Activated CD8-positive, alpha-beta memory T cell treated with anti-CD3 and anti-CD28 coated beads, Interleukin-2, amount 10 ng/mL, durations not matched to agents 7 days and 5 days (primary cell): ENCODE measurements around the gene PAX8. TPM values are rescaled to one million over a fixed set of nuclear protein-coding genes. Genes with fewer than 3 reads are reported as not detected.
A peak's percentile ranks its signal among the peaks of the same experiment; 100 is the strongest.

Experiments used
- ATAC-seq: fragments of 150-1000 bp; cut with Tn5 transposase; one replicate; pipeline ENCODE4 v1.10.0; 2021; ENCODE audit warnings: moderate library complexity
- CTCF ChIA-PET: fragments of 350-600 bp; sonication (Branson Sonifier 250); formaldehyde crosslinking; loops from one replicate; lab custom pipeline; 2021; ENCODE audit warnings: antibody characterized with exemption; lab: Charles Lee
- DNase-seq: peaks from one replicate; pipeline ENCODE4 v3.0.0-alpha.2; 2020
- H3K27ac Mint-ChIP-seq: one replicate; pipeline ENCODE4 v1.8.0; 2021; ENCODE audit warnings: mild to moderate bottlenecking, mixed read lengths
- H3K27me3 Mint-ChIP-seq: one replicate; pipeline ENCODE4 v1.8.0; 2021; ENCODE audit warnings: mixed read lengths
- H3K36me3 Mint-ChIP-seq: one replicate; pipeline ENCODE4 v1.8.0; 2021; ENCODE audit warnings: mild to moderate bottlenecking, mixed read lengths
- H3K4me1 Mint-ChIP-seq: one replicate; pipeline ENCODE4 v1.8.0; 2021; ENCODE audit warnings: mixed read lengths
- H3K4me3 Mint-ChIP-seq: one replicate; pipeline ENCODE4 v1.8.0; 2021; ENCODE audit warnings: mild to moderate bottlenecking, moderate library complexity, mixed read lengths
- H3K9me3 Mint-ChIP-seq: one replicate; pipeline ENCODE4 v1.8.0; 2022; ENCODE audit warnings: low read depth, mixed read lengths
- total RNA-seq, 2 experiments: library from RNA; stranded (reverse); gene quantifications; one replicate each; pipeline ENCODE4 v1.2.3, GENCODE V29; 2021

The PAX8 gene
- total RNA-seq, 2 experiments from 2014 or later: 1.6 to 2.1 TPM

GRCh38 chr2:113197347-113198047 is 81.2 kb downstream of the PAX8 start:
- ATAC-seq (no peak), DNase-seq (no peak)
- Mint-ChIP-seq H3K9me3 (no peaks in the 10 kb centered on the region), H3K36me3 (peaks cover 75% of the 10 kb centered on the region), H3K27ac (peak overlapping the region; percentile 78), H3K4me1 (peaks cover 58% of the 10 kb centered on the region), H3K4me3 (no peak overlapping the region), H3K27me3 (no peaks in the 10 kb centered on the region)
- CTCF ChIA-PET: interaction anchor here (1.0 to 15.9 kb wide), 10 partner anchors 19 to 193 kb away, joined by 3 to 329 read pairs (median 8); partner anchors contain the start of gene PSD4

GRCh38 chr2:113196839-113197238 is 81.9 kb downstream of the PAX8 start:
- Mint-ChIP-seq H3K4me3 (no peak overlapping the region), H3K36me3 (peaks cover 77% of the 10 kb centered on the region), H3K9me3 (no peaks in the 10 kb centered on the region), H3K4me1 (peaks cover 59% of the 10 kb centered on the region), H3K27ac (peak overlapping the region; percentile 78), H3K27me3 (no peaks in the 10 kb centered on the region)
- ATAC-seq (no peak), DNase-seq (no peak)
- CTCF ChIA-PET: interaction anchor here (0.6 to 15.9 kb wide), 5 partner anchors 19 to 194 kb away, joined by 3 to 329 read pairs (median 6); partner anchors contain the start of gene PSD4

- H3K9me3 Mint-ChIP-seq: no peaks in the 10 kb centered on the region
- peaks cover 78% of the 10 kb centered on the region for H3K36me3 Mint-ChIP-seq
- H3K4me3 Mint-ChIP-seq: no peak overlapping the region
- DNase-seq (no peak), ATAC-seq (no peak)
- H3K27ac Mint-ChIP-seq: peak overlapping the region; percentile 78
- H3K4me1 Mint-ChIP-seq: peaks cover 59% of the 10 kb centered on the region
- CTCF ChIA-PET: interaction anchor here (1.5 to 15.9 kb wide), 4 partner anchors 18 to 195 kb away, joined by 3 to 329 read pairs (median 92); partner anchors contain the start of gene PSD4
- no peaks in the 10 kb centered on the region for H3K27me3 Mint-ChIP-seq
Measured at GRCh38 chr2:113195923-113196501, 82.7 kb downstream of the PAX8 start.

- Mint-ChIP-seq H3K4me1 (peaks cover 73% of the 10 kb centered on the region), H3K9me3 (no peaks in the 10 kb centered on the region), H3K27me3 (no peaks in the 10 kb centered on the region), H3K4me3 (no peak overlapping the region), H3K27ac (peak overlapping the region; percentile 54), H3K36me3 (peaks cover 80% of the 10 kb centered on the region)
- ATAC-seq (no peak), DNase-seq (no peak)
- CTCF ChIA-PET: interaction anchor here (1.0 to 15.9 kb wide), 5 partner anchors 11 to 112 kb away, joined by 3 to 329 read pairs (median 3); no protein-coding TSS in a partner anchor
Measured at GRCh38 chr2:113192459-113193100, 86.1 kb downstream of the PAX8 start.

GRCh38 chr2:113190871-113191270 is 87.8 kb downstream of the PAX8 start:
- Mint-ChIP-seq H3K27ac (no peak overlapping the region), H3K9me3 (no peaks in the 10 kb centered on the region), H3K4me1 (peaks cover 72% of the 10 kb centered on the region), H3K27me3 (no peaks in the 10 kb centered on the region), H3K36me3 (peaks cover 73% of the 10 kb centered on the region), H3K4me3 (no peak overlapping the region)
- DNase-seq (no peak), ATAC-seq (no peak)
- CTCF ChIA-PET: interaction anchor here (0.7 to 2.6 kb wide), 8 partner anchors 8 to 111 kb away, joined by 3 to 10 read pairs (median 4); no protein-coding TSS in a partner anchor

- no peak for DNase-seq
- CTCF ChIA-PET: interaction anchor here (1.1 kb wide), 1 partner anchor 12 kb away, joined by 3 read pairs; no protein-coding TSS in a partner anchor
- peaks cover 60% of the 10 kb centered on the region for H3K36me3 Mint-ChIP-seq
- H3K27ac Mint-ChIP-seq: peak overlapping the region; percentile 47
- H3K9me3 Mint-ChIP-seq: no peaks in the 10 kb centered on the region
- ATAC-seq: no peak
- H3K4me1 Mint-ChIP-seq: peaks cover 66% of the 10 kb centered on the region
- H3K4me3 Mint-ChIP-seq: no peak overlapping the region
- no peaks in the 10 kb centered on the region for H3K27me3 Mint-ChIP-seq
Measured at GRCh38 chr2:113187771-113188170, 91.0 kb downstream of the PAX8 start.

GRCh38 chr2:113186433-113186796 is 92.3 kb downstream of the PAX8 start:
- Mint-ChIP-seq H3K36me3 (peaks cover 60% of the 10 kb centered on the region), H3K4me1 (peaks cover 76% of the 10 kb centered on the region), H3K4me3 (no peak overlapping the region), H3K27me3 (no peaks in the 10 kb centered on the region), H3K27ac (peak overlapping the region; percentile 39), H3K9me3 (no peaks in the 10 kb centered on the region)
- ATAC-seq (no peak), DNase-seq (no peak)
- CTCF ChIA-PET: interaction anchor here (0.6 to 1.3 kb wide), 2 partner anchors 49 to 479 kb away, joined by 3 to 4 read pairs; no protein-coding TSS in a partner anchor

- no peaks in the 10 kb centered on the region for H3K9me3 Mint-ChIP-seq
- ATAC-seq: no peak
- no peak overlapping the region for H3K27ac Mint-ChIP-seq
- DNase-seq: no peak
- CTCF ChIA-PET: interaction anchor here (0.8 to 1.3 kb wide), 2 partner anchors 10 to 48 kb away, joined by 3 to 4 read pairs; no protein-coding TSS in a partner anchor
- peaks cover 80% of the 10 kb centered on the region for H3K4me1 Mint-ChIP-seq
- H3K36me3 Mint-ChIP-seq: peaks cover 58% of the 10 kb centered on the region
- no peaks in the 10 kb centered on the region for H3K27me3 Mint-ChIP-seq
- no peak overlapping the region for H3K4me3 Mint-ChIP-seq
Measured at GRCh38 chr2:113185664-113186432, 92.9 kb downstream of the PAX8 start.

GRCh38 chr2:113184531-113185230 is 94.0 kb downstream of the PAX8 start:
- peak overlapping the region; percentile 56 for H3K27ac Mint-ChIP-seq
- H3K27me3 Mint-ChIP-seq: no peaks in the 10 kb centered on the region
- CTCF ChIA-PET: interaction anchor here (4.3 to 12.6 kb wide), 3 partner anchors 12 to 45 kb away, joined by 19 to 177 read pairs (median 107); partner anchors contain the start of gene PSD4
- ATAC-seq (no peak), DNase-seq (no peak)
- no peaks in the 10 kb centered on the region for H3K9me3 Mint-ChIP-seq
- H3K4me3 Mint-ChIP-seq: no peak overlapping the region
- H3K4me1 Mint-ChIP-seq: peaks cover 84% of the 10 kb centered on the region
- H3K36me3 Mint-ChIP-seq: peaks cover 59% of the 10 kb centered on the region

- H3K27ac Mint-ChIP-seq: peak overlapping the region; percentile 6
- no peak overlapping the region for H3K4me3 Mint-ChIP-seq
- ATAC-seq (no peak), DNase-seq (no peak)
- H3K36me3 Mint-ChIP-seq: peaks cover 58% of the 10 kb centered on the region
- CTCF ChIA-PET: interaction anchor here (1.3 to 12.6 kb wide), 4 partner anchors 11 to 44 kb away, joined by 4 to 177 read pairs (median 63); partner anchors contain the start of gene PSD4
- H3K27me3 Mint-ChIP-seq: no peaks in the 10 kb centered on the region
- H3K9me3 Mint-ChIP-seq: no peaks in the 10 kb centered on the region
- peaks cover 87% of the 10 kb centered on the region for H3K4me1 Mint-ChIP-seq
Measured at GRCh38 chr2:113183703-113184102, 95.0 kb downstream of the PAX8 start.

- Mint-ChIP-seq H3K36me3 (peaks cover 61% of the 10 kb centered on the region), H3K9me3 (no peaks in the 10 kb centered on the region), H3K4me3 (no peak overlapping the region), H3K4me1 (peaks cover 90% of the 10 kb centered on the region), H3K27ac (peak overlapping the region; percentile 6), H3K27me3 (no peaks in the 10 kb centered on the region)
- DNase-seq (no peak), ATAC-seq (no peak)
- CTCF ChIA-PET: interaction anchor here (0.9 to 12.6 kb wide), 5 partner anchors 10 to 103 kb away, joined by 4 to 177 read pairs (median 19); partner anchors contain the start of gene PSD4
Measured at GRCh38 chr2:113183264-113183663, 95.5 kb downstream of the PAX8 start.
